GM18502 (cell line): Measurements from ENCODE around the gene TMEM17.

ENCODE experiments used
- ATAC-seq: cut with Tn5 transposase; IDR thresholded peaks from one replicate; pipeline ENCODE4 v1.9.1; 2021; ENCODE audit warnings: mild to moderate bottlenecking; ENCODE audit not compliant: unreplicated experiment, poor library complexity

TMEM17 gene

GRCh38 chr2:62459106-62459505 lies 46.9 kb downstream of the TMEM17 start:
- no peak for ATAC-seq

- ATAC-seq = no peak
Measured at GRCh38 chr2:62458671-62459081, 47.3 kb downstream of the TMEM17 start.

GRCh38 chr2:62458206-62458641 lies 47.8 kb downstream of the TMEM17 start:
- no peak for ATAC-seq

- ATAC-seq = no peak
Measured at GRCh38 chr2:62457556-62457955, 48.4 kb downstream of the TMEM17 start.

GRCh38 chr2:62456721-62457539 lies 49.1 kb downstream of the TMEM17 start:
- ATAC-seq = peak; percentile 96

GRCh38 chr2:62455957-62456692 lies 49.9 kb downstream of the TMEM17 start:
- ATAC-seq = no peak

GRCh38 chr2:62453955-62454354 lies 52.0 kb downstream of the TMEM17 start:
- ATAC-seq = no peak

- no peak for ATAC-seq
Measured at GRCh38 chr2:62452701-62453454, 53.1 kb downstream of the TMEM17 start.

GRCh38 chr2:62450716-62451191 lies 55.2 kb downstream of the TMEM17 start:
- ATAC-seq = no peak
